HG02623 (cell line): ENCODE data around the gene CCDC142.
A peak's percentile ranks its signal among the peaks of the same experiment; 100 is the strongest.
"Not testable (repeated sequence)": the region's sequence is repeated elsewhere in the genome, so short reads cannot be mapped to it uniquely, and the experiment has no call there.

Experiments
- ATAC-seq: cut with Tn5 transposase; IDR thresholded peaks from one replicate; pipeline ENCODE4 v1.9.1; 2021; ENCODE audit warnings: moderate library complexity; ENCODE audit not compliant: unreplicated experiment

Gene CCDC142

GRCh38 chr2:74472086-74472944 is 10.5 kb downstream of the CCDC142 start, which contains the start of gene MRPL53:
Gene MRPL53, minus strand, starts transcription at chr2:74472680. Its CDS starts 20 bp downstream, at chr2:74472660.
- peak; percentile 80 for ATAC-seq

GRCh38 chr2:74471332-74472065 is 11.3 kb downstream of the CCDC142 start:
- ATAC-seq, result no peak

GRCh38 chr2:74470742-74471141 is 12.1 kb downstream of the CCDC142 start:
- not testable (repeated sequence) for ATAC-seq

GRCh38 chr2:74464406-74464805 is 18.4 kb downstream of the CCDC142 start:
- no peak for ATAC-seq

- no peak for ATAC-seq
Observed at GRCh38 chr2:74462786-74463105, 20.1 kb downstream of the CCDC142 start.

- no peak for ATAC-seq
Observed at GRCh38 chr2:74462054-74462785, 20.6 kb downstream of the CCDC142 start.

GRCh38 chr2:74461187-74462053 is 21.4 kb downstream of the CCDC142 start:
- no peak for ATAC-seq

- ATAC-seq, result not testable (repeated sequence)
Observed at GRCh38 chr2:74460187-74460586, 22.6 kb downstream of the CCDC142 start.

- ATAC-seq, result not testable (repeated sequence)
Observed at GRCh38 chr2:74459503-74460118, 23.2 kb downstream of the CCDC142 start.

GRCh38 chr2:74458938-74459363 is 23.8 kb downstream of the CCDC142 start:
- ATAC-seq, result no peak

- ATAC-seq, result peak; percentile 77
Observed at GRCh38 chr2:74458132-74458937, 24.5 kb downstream of the CCDC142 start, which contains the start of gene WBP1. Gene WBP1, plus strand, starts transcription at chr2:74458438. Its CDS starts 165 bp downstream, at chr2:74458603.

GRCh38 chr2:74457549-74458131 is 25.2 kb downstream of the CCDC142 start:
- peak; percentile 28 for ATAC-seq

- no peak for ATAC-seq
Observed at GRCh38 chr2:74457129-74457548, 25.7 kb downstream of the CCDC142 start.

GRCh38 chr2:74454654-74455511 is 27.9 kb downstream of the CCDC142 start, which contains the start of gene INO80B:
Gene INO80B, plus strand, starts transcription at chr2:74455087. Its CDS starts 30 bp downstream, at chr2:74455117.
- ATAC-seq, result peak; percentile 36

GRCh38 chr2:74450570-74451190 is 32.1 kb downstream of the CCDC142 start:
- no peak for ATAC-seq

- ATAC-seq, result no peak
Observed at GRCh38 chr2:74448771-74449170, 34.0 kb downstream of the CCDC142 start.
